M059J (cell line): ENCODE results near the gene PDZD2. TPM values are rescaled to one million over a fixed set of nuclear protein-coding genes. Genes with fewer than 3 reads are reported as not detected.

Source experiments
- DNase-seq: peaks from one replicate; pipeline ENCODE4 v3.0.0-alpha.2; 2012; ENCODE audit warnings: low read depth
- total RNA-seq: library from RNA; depleted of rRNA; stranded (reverse); fragments of >200 nt; shearing (Covaris generic); gene quantifications from 2 replicates; pipeline ENCODE4 v1.2.3, GENCODE V29; 2014

PDZD2 gene
- total RNA-seq, 1 experiment from 2014 or later = 7.1 TPM

- DNase-seq = peak; percentile 54
Measured at GRCh38 chr5:31975189-31975612, 336.3 kb downstream of the PDZD2 start.

DNA sequence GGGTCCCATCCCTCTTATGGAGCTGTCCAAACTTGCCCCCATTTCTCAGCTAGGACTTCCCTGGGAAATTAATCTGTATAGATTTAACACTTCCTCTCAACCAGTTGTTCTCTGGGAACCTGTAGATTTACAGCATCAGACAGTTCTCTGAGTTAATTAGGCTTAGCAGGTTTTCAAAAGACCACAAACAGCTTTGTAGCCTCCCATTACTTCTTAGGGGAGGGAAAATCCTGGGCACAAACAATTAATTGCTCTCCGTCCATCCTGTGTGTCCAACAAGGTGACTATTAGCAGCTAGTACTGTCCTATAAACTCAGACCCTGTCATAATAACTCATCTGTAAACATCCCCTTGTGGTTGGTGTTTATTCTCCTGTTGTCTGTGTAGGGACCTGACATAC, 337.2 kb downstream of the PDZD2 start:
- no peak for DNase-seq

DNA sequence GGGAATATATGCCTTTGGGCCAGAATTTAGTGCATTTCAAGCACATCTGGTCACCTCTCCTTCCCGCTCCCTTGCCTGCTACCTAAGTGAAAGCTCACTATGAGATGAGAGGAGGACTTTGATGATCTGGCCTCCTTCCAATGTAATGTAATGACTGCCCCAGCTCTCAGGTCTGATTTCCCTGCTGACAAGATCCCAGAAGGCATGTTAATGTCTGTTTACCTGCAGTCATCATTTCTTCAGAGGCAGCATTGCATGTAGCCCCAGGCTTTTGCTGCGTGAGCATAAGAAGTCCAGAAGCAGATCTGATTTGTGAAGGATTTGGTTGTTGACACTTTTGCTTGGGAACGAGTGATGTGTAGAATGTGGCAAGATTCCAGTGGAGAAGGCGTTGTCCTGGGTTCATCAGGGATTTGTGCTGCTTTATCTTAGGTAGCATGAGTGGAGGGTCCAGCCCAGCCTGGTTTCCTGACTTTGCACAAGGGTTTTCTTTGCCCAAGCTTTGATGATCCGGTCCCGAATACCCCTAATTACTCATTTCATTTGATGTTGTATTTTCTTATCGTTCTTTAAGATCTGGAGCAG, 342.5 kb downstream of the PDZD2 start:
- DNase-seq = no peak

DNA sequence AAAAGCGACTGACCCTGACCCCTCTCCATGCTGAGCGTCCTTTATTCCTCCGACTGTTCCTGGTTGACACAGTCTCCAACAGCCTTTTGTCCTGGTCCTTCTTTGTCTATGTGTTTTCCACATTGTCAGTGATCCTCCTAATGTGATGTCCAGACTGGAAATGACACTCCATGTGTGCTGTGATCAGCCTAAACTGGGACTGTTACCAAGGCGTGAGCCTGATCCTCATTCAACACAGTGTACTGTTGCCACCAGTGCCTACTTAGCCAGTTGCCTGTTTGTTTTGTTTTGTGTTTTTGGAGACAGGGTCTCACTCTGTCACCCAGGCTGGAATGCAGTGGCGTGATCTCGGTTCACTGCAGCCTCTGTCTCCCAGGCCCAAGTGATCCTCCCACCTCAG, 343.1 kb downstream of the PDZD2 start:
- DNase-seq = no peak

DNA sequence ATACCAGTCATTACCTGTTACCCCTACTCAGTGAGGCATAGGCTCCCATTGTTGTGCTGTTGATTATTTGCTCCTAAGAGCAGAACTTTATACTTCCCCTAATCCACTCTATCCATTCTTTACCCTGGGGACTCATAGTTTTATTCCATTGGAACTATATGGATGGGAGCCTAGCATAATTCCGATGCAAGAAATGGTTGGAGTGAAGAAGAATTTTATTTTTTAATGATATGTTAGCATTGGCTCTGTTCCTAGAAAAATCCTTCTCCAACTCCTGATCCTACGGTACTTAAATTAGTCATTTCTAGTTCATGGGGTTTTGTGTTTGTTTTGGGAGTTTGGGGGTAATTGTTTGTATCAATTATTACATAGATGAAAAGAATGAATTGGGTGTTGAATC, 343.7 kb downstream of the PDZD2 start:
- no peak for DNase-seq

DNA sequence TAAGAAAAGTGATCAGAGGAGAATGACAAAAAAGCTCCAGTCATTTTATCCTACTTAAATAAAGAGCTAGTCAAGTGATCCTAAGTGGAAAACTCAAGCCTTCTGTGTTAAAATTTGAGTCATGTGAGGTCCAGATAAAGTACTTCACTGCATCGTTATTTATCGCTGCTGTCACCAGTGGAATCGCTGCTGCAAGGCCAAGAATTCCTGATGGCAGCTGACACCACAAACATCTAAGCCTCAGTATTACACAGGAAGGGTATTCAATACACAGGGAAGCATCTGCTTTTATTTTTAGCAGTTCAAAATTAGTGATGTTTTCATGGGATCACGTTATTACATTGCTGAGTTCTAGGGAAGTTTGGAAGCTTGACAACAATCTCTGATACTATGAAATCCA, 344.9 kb downstream of the PDZD2 start:
- no peak for DNase-seq

GRCh38 chr5:31984691-31985090, 345.8 kb downstream of the PDZD2 start:
- no peak for DNase-seq

DNA sequence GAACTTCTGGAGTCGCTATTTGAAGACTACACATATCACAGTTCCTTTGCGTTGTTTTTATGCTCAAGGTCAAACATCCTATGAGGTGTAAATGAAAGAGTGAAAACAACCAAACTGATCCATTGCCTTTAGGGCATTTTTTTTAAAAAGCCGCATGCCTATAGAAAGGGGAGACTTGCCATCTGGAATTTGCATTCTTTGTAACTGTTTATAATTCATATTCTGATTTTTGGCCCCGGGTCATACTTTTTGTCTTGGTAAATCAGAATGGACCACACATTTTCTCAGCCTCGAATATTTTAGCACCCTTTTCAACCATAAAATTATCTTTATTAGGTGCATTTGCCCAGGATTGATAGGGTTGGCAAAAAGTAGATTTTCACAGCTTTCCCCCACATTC, 347.2 kb downstream of the PDZD2 start:
- no peak for DNase-seq

- DNase-seq = peak; percentile 100
Measured at GRCh38 chr5:31987985-31988710, 349.2 kb downstream of the PDZD2 start.

DNA sequence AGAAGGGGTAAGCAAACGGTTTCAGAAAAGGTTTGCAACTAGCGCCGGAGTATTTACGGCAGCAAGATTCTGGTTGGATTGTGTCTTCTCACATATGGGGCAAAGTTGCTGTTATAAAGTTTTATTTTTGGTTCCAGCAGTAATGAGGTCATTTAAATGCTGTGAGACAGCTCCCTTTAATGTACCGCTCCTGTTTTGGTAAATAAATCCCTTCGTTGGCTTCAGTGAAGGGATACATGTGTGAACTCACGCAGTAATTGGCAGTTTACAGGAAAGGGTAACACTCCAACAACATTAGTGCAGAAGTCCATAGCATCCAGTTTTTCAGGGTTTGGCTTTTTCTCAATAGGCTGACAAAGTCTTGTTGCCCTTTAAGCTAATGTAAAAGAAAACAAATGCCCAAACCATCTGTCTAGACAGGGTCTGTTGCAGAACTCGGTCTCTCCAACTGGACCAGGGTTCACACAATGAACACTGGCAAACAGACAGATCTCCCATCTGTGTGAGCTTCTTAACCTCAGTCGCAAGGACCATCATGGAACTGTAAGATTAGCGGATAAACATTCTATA, 351.2 kb downstream of the PDZD2 start:
- DNase-seq = no peak

DNA sequence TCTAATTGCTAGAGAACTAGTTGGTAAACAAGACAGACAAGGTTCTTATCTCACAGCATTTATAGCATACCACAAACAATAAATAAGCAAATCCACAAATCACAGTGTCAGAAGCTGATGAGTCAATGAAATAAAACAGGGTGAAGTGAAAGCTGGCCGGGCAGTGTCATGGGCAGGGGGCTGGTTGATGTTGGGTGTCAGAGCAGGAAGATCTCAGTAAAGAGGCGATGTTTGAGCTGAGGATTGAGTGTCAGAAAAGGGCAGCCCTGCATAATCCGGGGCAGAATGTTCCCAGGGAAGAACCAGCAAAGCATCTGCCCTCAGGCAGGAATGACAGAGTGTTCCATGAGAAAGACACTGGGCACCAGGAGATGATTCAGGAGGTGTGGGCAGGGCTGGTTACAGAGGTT, 351.8 kb downstream of the PDZD2 start:
- peak; percentile 95 for DNase-seq

- DNase-seq = no peak
Measured at GRCh38 chr5:31992377-31992776, 353.4 kb downstream of the PDZD2 start.

- peak; percentile 72 for DNase-seq
Measured at GRCh38 chr5:31993165-31993961, 354.4 kb downstream of the PDZD2 start.

GRCh38 chr5:31995006-31995405, 356.1 kb downstream of the PDZD2 start:
- no peak for DNase-seq

DNA sequence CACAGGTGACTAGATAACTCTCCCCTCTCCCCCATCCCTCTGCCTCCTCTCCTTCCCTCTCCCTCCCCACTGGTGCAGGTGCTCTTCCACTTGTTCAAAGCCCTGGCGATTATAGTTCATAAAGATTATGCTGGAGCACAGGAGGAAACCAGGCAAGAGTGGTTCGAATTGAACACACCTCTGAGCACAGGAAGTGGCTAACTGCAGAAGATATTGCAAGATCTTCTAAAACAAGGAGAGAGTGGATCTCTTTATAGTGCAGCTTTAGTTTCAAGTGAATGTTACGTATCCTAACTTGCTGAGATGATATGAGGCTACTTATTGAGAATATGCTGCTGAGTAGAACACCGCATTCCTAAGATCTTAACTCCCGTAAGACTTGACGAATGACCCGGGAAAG, 356.8 kb downstream of the PDZD2 start:
- DNase-seq = no peak

GRCh38 chr5:31996909-31997308, 358.0 kb downstream of the PDZD2 start:
- DNase-seq = no peak

GRCh38 chr5:31999470-31999869, 360.5 kb downstream of the PDZD2 start:
- DNase-seq = no peak

GRCh38 chr5:32000731-32001130, 361.8 kb downstream of the PDZD2 start:
- DNase-seq = no peak

DNA sequence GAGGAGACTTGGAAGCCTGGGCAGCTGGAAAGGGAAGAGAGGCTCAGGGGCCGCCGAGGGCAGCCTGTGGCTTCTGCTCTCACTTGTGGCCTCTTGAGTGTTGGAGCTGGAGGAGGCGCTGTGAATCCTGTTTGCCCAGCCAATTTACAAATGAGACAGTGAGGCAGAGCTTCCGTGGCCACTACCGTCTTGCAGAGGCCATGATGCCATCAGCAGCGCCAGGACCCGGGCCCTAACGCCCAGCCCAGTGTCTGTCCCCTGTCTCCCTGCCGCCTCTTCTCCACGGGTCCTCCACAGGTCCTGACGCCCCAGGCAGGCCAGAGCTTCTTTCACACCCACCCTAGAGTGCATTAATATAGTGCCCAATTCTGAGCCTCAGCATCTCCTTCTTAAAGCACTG, 362.4 kb downstream of the PDZD2 start:
- DNase-seq = no peak

DNA sequence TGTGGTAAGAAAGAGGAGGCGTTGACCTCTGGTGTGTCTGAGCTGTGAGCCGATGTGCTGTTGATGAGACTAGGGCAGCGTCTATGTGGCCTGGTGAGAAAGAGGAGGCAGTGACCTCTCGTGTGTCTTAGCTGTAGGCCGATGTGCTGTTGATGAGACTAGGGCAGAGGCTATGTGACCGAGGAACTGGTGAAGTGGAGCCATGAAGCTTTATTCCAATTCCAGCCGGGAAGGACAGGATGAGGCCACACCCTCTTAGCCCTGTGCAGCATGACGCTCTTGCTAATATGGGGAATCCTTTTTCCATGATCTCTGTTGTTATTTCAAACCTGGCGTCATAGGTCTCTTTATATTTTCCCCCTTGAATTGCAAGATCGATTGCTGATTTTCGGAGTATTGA, 362.8 kb downstream of the PDZD2 start:
- no peak for DNase-seq

GRCh38 chr5:32002755-32003154, 363.8 kb downstream of the PDZD2 start:
- DNase-seq = no peak

GRCh38 chr5:32003981-32004380, 365.1 kb downstream of the PDZD2 start:
- no peak for DNase-seq

GRCh38 chr5:32004404-32004803, 365.5 kb downstream of the PDZD2 start:
- no peak for DNase-seq
